Activated naive CD8-positive, alpha-beta T cell treated with anti-CD3 and anti-CD28 coated beads for 36 hours (primary cell): ENCODE results near the gene MAPK6. TPM values are rescaled to one million over a fixed set of nuclear protein-coding genes. Genes with fewer than 3 reads are reported as not detected.
"Not testable (repeated sequence)": the region's sequence is repeated elsewhere in the genome, so short reads cannot be mapped to it uniquely, and the experiment has no call there.

Experiments
- DNase-seq: peaks from one replicate; pipeline ENCODE4 v3.0.0; 2021
- H3K27ac Mint-ChIP-seq: one replicate; pipeline ENCODE4 v1.8.0; 2022; ENCODE audit warnings: mild to moderate bottlenecking, moderate library complexity, mixed read lengths
- H3K27me3 Mint-ChIP-seq: one replicate; pipeline ENCODE4 v1.8.0; 2022; ENCODE audit warnings: mild to moderate bottlenecking, mixed read lengths
- H3K36me3 Mint-ChIP-seq: one replicate; pipeline ENCODE4 v1.8.0; 2021; ENCODE audit warnings: mild to moderate bottlenecking, mixed read lengths
- H3K4me1 Mint-ChIP-seq: one replicate; pipeline ENCODE4 v1.8.0; 2021; ENCODE audit warnings: mixed read lengths
- H3K4me3 Mint-ChIP-seq: one replicate; pipeline ENCODE4 v1.8.0; 2022; ENCODE audit warnings: mild to moderate bottlenecking, moderate library complexity, mixed read lengths
- H3K9me3 Mint-ChIP-seq: one replicate; pipeline ENCODE4 v1.8.0; 2022; ENCODE audit warnings: mixed read lengths
- total RNA-seq, 2 experiments: library from RNA; stranded (reverse); gene quantifications; one replicate each; pipeline ENCODE4 v1.2.3, GENCODE V29; 2021

Gene MAPK6
- total RNA-seq, 2 experiments from 2014 or later = 52.6 to 53.5 TPM

- H3K27ac Mint-ChIP-seq = no peak overlapping the region
- H3K4me1 Mint-ChIP-seq = peaks cover 15% of the 10 kb centered on the region
- no peak overlapping the region for H3K4me3 Mint-ChIP-seq
- no peak for DNase-seq
- H3K9me3 Mint-ChIP-seq = no peaks in the 10 kb centered on the region
- peaks cover 45% of the 10 kb centered on the region for H3K36me3 Mint-ChIP-seq
- no peaks in the 10 kb centered on the region for H3K27me3 Mint-ChIP-seq
Observed at GRCh38 chr15:52050416-52050815, 31.4 kb downstream of the MAPK6 start.

GRCh38 chr15:52052066-52052935, 33.3 kb downstream of the MAPK6 start:
- no peaks in the 10 kb centered on the region for H3K9me3 Mint-ChIP-seq
- H3K4me3 Mint-ChIP-seq = no peak overlapping the region
- no peak for DNase-seq
- no peaks in the 10 kb centered on the region for H3K4me1 Mint-ChIP-seq
- H3K36me3 Mint-ChIP-seq = peaks cover 36% of the 10 kb centered on the region
- H3K27me3 Mint-ChIP-seq = no peaks in the 10 kb centered on the region
- H3K27ac Mint-ChIP-seq = no peak overlapping the region

- H3K9me3 Mint-ChIP-seq = no peaks in the 10 kb centered on the region
- H3K36me3 Mint-ChIP-seq = peaks cover 29% of the 10 kb centered on the region
- H3K27ac Mint-ChIP-seq = no peak overlapping the region
- no peaks in the 10 kb centered on the region for H3K4me1 Mint-ChIP-seq
- H3K27me3 Mint-ChIP-seq = no peaks in the 10 kb centered on the region
- no peak for DNase-seq
- no peak overlapping the region for H3K4me3 Mint-ChIP-seq
Observed at GRCh38 chr15:52054381-52054780, 35.4 kb downstream of the MAPK6 start.

- H3K9me3 Mint-ChIP-seq, DNase-seq, H3K4me1 Mint-ChIP-seq, H3K27me3 Mint-ChIP-seq, H3K27ac Mint-ChIP-seq, H3K4me3 Mint-ChIP-seq: not testable (repeated sequence)
- H3K36me3 Mint-ChIP-seq = peaks cover 28% of the 10 kb centered on the region
Observed at GRCh38 chr15:52054858-52055257, 35.8 kb downstream of the MAPK6 start.

- no peaks in the 10 kb centered on the region for H3K27me3 Mint-ChIP-seq
- no peaks in the 10 kb centered on the region for H3K9me3 Mint-ChIP-seq
- DNase-seq = no peak
- peaks cover 21% of the 10 kb centered on the region for H3K36me3 Mint-ChIP-seq
- no peak overlapping the region for H3K4me3 Mint-ChIP-seq
- no peaks in the 10 kb centered on the region for H3K4me1 Mint-ChIP-seq
- no peak overlapping the region for H3K27ac Mint-ChIP-seq
Observed at GRCh38 chr15:52056001-52056400, 37.0 kb downstream of the MAPK6 start.

DNA sequence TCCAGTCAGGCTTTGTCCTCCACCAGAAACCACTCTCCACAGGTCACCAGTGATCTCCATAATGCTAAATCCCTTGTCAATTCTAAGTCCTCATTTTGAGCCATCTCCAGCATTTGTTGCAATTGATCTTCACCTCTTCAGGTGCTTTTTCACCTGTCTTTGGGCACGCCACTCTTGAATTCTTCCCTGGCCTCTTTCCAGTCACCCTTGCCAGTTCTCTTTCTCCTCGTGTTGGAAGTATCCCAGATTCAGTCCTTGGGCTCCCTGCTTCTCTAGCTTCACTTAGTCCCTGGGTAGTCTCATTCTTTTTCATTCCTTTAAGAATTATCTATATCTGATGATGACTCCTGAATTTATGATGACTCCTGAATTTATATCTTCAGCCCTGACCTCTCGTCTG, 37.5 kb downstream of the MAPK6 start:
- no peaks in the 10 kb centered on the region for H3K27me3 Mint-ChIP-seq
- no peaks in the 10 kb centered on the region for H3K4me1 Mint-ChIP-seq
- H3K9me3 Mint-ChIP-seq = no peaks in the 10 kb centered on the region
- H3K4me3 Mint-ChIP-seq = no peak overlapping the region
- H3K36me3 Mint-ChIP-seq = peaks cover 22% of the 10 kb centered on the region
- DNase-seq = no peak
- no peak overlapping the region for H3K27ac Mint-ChIP-seq

DNA sequence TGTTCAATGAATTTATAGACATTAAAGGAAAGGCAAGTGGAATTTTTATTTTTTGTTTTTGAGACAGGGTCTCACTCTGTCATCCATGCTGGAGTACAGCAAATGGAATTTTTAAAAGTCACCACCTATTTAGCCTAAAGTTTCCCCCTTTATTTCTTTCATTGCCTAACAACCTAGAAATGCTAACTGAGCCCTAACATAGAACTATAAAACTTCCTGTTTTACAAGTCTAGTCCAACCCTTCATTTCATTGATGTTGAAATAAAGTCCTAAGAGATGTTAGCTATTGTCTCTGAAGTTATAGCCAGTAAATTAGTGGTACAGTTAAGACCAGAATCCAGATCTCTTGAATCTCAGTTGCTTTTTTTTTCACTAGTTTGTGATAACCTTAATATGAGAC, 39.0 kb downstream of the MAPK6 start:
- no peak for DNase-seq
- Mint-ChIP-seq H3K27ac (no peak overlapping the region), H3K9me3 (no peaks in the 10 kb centered on the region), H3K4me3 (no peak overlapping the region), H3K36me3 (peaks cover 12% of the 10 kb centered on the region), H3K4me1 (no peaks in the 10 kb centered on the region), H3K27me3 (no peaks in the 10 kb centered on the region)

GRCh38 chr15:52060501-52060900, 41.5 kb downstream of the MAPK6 start:
- H3K36me3 Mint-ChIP-seq = peaks cover 6% of the 10 kb centered on the region

GRCh38 chr15:52066842-52067544, 48.0 kb downstream of the MAPK6 start:
- H3K27ac Mint-ChIP-seq = peak overlapping the region; percentile 56
- no peaks in the 10 kb centered on the region for H3K27me3 Mint-ChIP-seq
- peaks cover 11% of the 10 kb centered on the region for H3K4me1 Mint-ChIP-seq
- no peak overlapping the region for H3K4me3 Mint-ChIP-seq
- H3K9me3 Mint-ChIP-seq = no peaks in the 10 kb centered on the region
- no peak for DNase-seq
- peaks cover 5% of the 10 kb centered on the region for H3K36me3 Mint-ChIP-seq

More at GRCh38 chr15:52060501-52060900, 41.5 kb downstream of the MAPK6 start:
- Mint-ChIP-seq H3K27ac (peak overlapping the region; percentile 14), H3K4me1 (no peaks in the 10 kb centered on the region), H3K9me3 (no peaks in the 10 kb centered on the region), H3K4me3 (no peak overlapping the region), H3K27me3 (no peaks in the 10 kb centered on the region)
- DNase-seq = no peak

DNA sequence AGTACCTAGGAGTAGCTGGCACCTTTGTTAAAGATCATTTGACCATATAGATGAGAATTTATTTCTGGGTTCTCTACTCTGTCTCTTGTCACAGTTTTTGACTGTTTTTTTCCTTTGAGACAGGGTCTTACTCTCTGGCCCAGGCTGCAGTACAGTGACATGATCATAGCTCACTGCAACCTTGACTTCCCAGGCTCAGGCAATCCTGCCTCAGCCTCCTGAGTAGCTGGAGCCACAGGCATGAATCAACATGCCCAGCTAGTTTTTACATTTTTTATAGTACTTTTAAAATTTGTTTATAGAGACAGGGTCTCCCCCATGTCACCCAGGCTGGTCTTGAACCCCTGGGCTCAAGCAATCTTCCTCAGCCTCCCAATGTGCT, 48.5 kb downstream of the MAPK6 start:
- H3K27me3 Mint-ChIP-seq = no peaks in the 10 kb centered on the region
- H3K9me3 Mint-ChIP-seq = no peaks in the 10 kb centered on the region
- peaks cover 5% of the 10 kb centered on the region for H3K36me3 Mint-ChIP-seq
- H3K27ac Mint-ChIP-seq = peak overlapping the region; percentile 18
- H3K4me3 Mint-ChIP-seq = no peak overlapping the region
- peaks cover 11% of the 10 kb centered on the region for H3K4me1 Mint-ChIP-seq
- DNase-seq = no peak

- Mint-ChIP-seq H3K36me3 (peaks cover 5% of the 10 kb centered on the region), H3K9me3 (no peaks in the 10 kb centered on the region), H3K27me3 (no peaks in the 10 kb centered on the region), H3K27ac (no peak overlapping the region), H3K4me1 (peaks cover 11% of the 10 kb centered on the region), H3K4me3 (no peak overlapping the region)
- no peak for DNase-seq
Observed at GRCh38 chr15:52068004-52068615, 49.1 kb downstream of the MAPK6 start.

GRCh38 chr15:52069559-52069958, 50.5 kb downstream of the MAPK6 start:
- Mint-ChIP-seq H3K27ac (no peak overlapping the region), H3K4me1 (peaks cover 11% of the 10 kb centered on the region), H3K27me3 (no peaks in the 10 kb centered on the region), H3K36me3 (peaks cover 3% of the 10 kb centered on the region), H3K9me3 (no peaks in the 10 kb centered on the region), H3K4me3 (no peak overlapping the region)
- DNase-seq = no peak

- no peaks in the 10 kb centered on the region for H3K27me3 Mint-ChIP-seq
- H3K4me3 Mint-ChIP-seq = no peak overlapping the region
- no peak overlapping the region for H3K27ac Mint-ChIP-seq
- peaks cover 9% of the 10 kb centered on the region for H3K4me1 Mint-ChIP-seq
- no peak for DNase-seq
- H3K36me3 Mint-ChIP-seq = peaks cover 2% of the 10 kb centered on the region
- H3K9me3 Mint-ChIP-seq = no peaks in the 10 kb centered on the region
Observed at GRCh38 chr15:52071570-52071969, 52.6 kb downstream of the MAPK6 start.

GRCh38 chr15:52076889-52077781, 58.1 kb downstream of the MAPK6 start:
- Mint-ChIP-seq H3K36me3 (no peaks in the 10 kb centered on the region), H3K4me1 (peaks cover 3% of the 10 kb centered on the region), H3K27ac (no peak overlapping the region), H3K27me3 (no peaks in the 10 kb centered on the region), H3K4me3 (no peak overlapping the region), H3K9me3 (no peaks in the 10 kb centered on the region)
- DNase-seq = no peak
